Lung (tissue), 12 donors: ENCODE results near the gene GGA3. TPM values are rescaled to one million over a fixed set of nuclear protein-coding genes. Genes with fewer than 3 reads are reported as not detected.

Source experiments
- ATAC-seq: fragments of 200-7000 bp; cut with Tn5 transposase; one replicate; pipeline ENCODE4 v1.9.1; 2020; ENCODE audit warnings: moderate number of reproducible peaks; ENCODE audit not compliant: insufficient read depth, low FRiP score
- DNase-seq, 3 donors: peaks; one replicate each; pipeline ENCODE4 v3.0.0-alpha.2; 2013 to 2017
- H3K27ac ChIP-seq, 2 donors: one replicate each; pipeline ENCODE4 v1.5.1; 2013; ENCODE audit warnings: mild to moderate bottlenecking in 2 of 2, moderate library complexity in 2 of 2, control low read depth in 1 of 2, inconsistent platforms in 1 of 2, low read depth in 1 of 2, low read length in 1 of 2
- H3K27me3 ChIP-seq, 3 donors: one replicate each; pipeline ENCODE4 v1.5.1; 2013; ENCODE audit warnings: low read length in 2 of 3; ENCODE audit not compliant: control insufficient read depth in 3 of 3, insufficient read depth in 3 of 3
- H3K36me3 ChIP-seq, 4 donors: one replicate each; pipeline ENCODE4 v1.5.1; 2013; ENCODE audit warnings: low read length in 4 of 4, mild to moderate bottlenecking in 1 of 4, moderate library complexity in 1 of 4; ENCODE audit not compliant: control insufficient read depth in 4 of 4, insufficient read depth in 4 of 4
- H3K4me1 ChIP-seq, 5 donors: one replicate each; pipeline ENCODE4 v1.5.1; 2013; ENCODE audit warnings: low read length in 5 of 5, mild to moderate bottlenecking in 2 of 5, moderate library complexity in 1 of 5; ENCODE audit not compliant: control insufficient read depth in 5 of 5, insufficient read depth in 5 of 5
- H3K4me3 ChIP-seq: one replicate; pipeline ENCODE4 v1.5.1; 2013; ENCODE audit warnings: mild to moderate bottlenecking, control low read depth, moderate library complexity
- H3K9ac ChIP-seq, 2 donors: one replicate each; pipeline ENCODE4 v1.5.1; 2013; ENCODE audit warnings: low read length in 2 of 2, control low read depth in 1 of 2; ENCODE audit not compliant: insufficient read depth in 1 of 2
- H3K9me3 ChIP-seq, 4 donors: one replicate each; pipeline ENCODE4 v1.5.1; 2013; ENCODE audit warnings: low read length in 3 of 4, mild to moderate bottlenecking in 1 of 4, moderate library complexity in 1 of 4; ENCODE audit not compliant: control insufficient read depth in 4 of 4, insufficient read depth in 3 of 4
- WGBS, 2 donors: extraction: QIAGEN DNeasy Blood & Tissue Kit; methylation state at CpG; one replicate each; pipeline ENCODE4 v1.1.7; 2013; 5-methylcytosine and 5-hydroxymethylcytosine counted together
- polyA plus RNA-seq, 2 donors: library from polyadenylated mRNA; stranded (reverse); fragments of 200-250 nt; gene quantifications; one replicate each; pipeline ENCODE4 v1.2.1, GENCODE V29; 2013
- total RNA-seq, 2 donors: library from RNA; depleted of rRNA in 1 of 2; stranded (reverse); fragments of >200 nt in 1 of 2; gene quantifications; one replicate each; pipeline ENCODE4 v1.2.1, GENCODE V29; 2014 to 2021
- TF ChIP-seq, protein P1 (sequence below): IDR thresholded peaks from 2 replicates; pipeline ENCODE4 v1.5.1; 2012; ENCODE audit warnings: mild to moderate bottlenecking; ENCODE audit errors: control extremely low read depth, extremely low read depth
- donor health status: control.
- donor health status: control.
- donor health status: Bipolar disorder and iron deficiency.
- donor health status: healthy.
- donor health status: DM: yes; HTN: yes; CAD: no.

GGA3 gene
- total and polyA plus RNA-seq, 4 donors: 22.8 to 42.4 (median 31.1) TPM

- peaks cover 3 to 25% (median 5%) of the 10 kb centered on the region in 5 donors for H3K4me1 ChIP-seq
- no peak overlapping the region for H3K9ac ChIP-seq
- TF ChIP-seq, protein P1, sequence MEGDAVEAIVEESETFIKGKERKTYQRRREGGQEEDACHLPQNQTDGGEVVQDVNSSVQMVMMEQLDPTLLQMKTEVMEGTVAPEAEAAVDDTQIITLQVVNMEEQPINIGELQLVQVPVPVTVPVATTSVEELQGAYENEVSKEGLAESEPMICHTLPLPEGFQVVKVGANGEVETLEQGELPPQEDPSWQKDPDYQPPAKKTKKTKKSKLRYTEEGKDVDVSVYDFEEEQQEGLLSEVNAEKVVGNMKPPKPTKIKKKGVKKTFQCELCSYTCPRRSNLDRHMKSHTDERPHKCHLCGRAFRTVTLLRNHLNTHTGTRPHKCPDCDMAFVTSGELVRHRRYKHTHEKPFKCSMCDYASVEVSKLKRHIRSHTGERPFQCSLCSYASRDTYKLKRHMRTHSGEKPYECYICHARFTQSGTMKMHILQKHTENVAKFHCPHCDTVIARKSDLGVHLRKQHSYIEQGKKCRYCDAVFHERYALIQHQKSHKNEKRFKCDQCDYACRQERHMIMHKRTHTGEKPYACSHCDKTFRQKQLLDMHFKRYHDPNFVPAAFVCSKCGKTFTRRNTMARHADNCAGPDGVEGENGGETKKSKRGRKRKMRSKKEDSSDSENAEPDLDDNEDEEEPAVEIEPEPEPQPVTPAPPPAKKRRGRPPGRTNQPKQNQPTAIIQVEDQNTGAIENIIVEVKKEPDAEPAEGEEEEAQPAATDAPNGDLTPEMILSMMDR: no peak
- no peak overlapping the region for H3K4me3 ChIP-seq
- DNase-seq: no peak
- H3K36me3 ChIP-seq: peaks cover 7 to 29% (median 13%) of the 10 kb centered on the region in 4 donors
- H3K27ac ChIP-seq: peak overlapping the region in 1 of 2 donors; percentile 1
- 70 to 80% methylated on average over 13 of the region's 13 CpGs for WGBS, 2 donors
- no peaks in the 10 kb centered on the region for H3K27me3 ChIP-seq
- H3K9me3 ChIP-seq: no peaks in the 10 kb centered on the region
- ATAC-seq: no peak
Measured at GRCh38 chr17:75266316-75267152, 5.1 kb upstream of the GGA3 start.

DNA sequence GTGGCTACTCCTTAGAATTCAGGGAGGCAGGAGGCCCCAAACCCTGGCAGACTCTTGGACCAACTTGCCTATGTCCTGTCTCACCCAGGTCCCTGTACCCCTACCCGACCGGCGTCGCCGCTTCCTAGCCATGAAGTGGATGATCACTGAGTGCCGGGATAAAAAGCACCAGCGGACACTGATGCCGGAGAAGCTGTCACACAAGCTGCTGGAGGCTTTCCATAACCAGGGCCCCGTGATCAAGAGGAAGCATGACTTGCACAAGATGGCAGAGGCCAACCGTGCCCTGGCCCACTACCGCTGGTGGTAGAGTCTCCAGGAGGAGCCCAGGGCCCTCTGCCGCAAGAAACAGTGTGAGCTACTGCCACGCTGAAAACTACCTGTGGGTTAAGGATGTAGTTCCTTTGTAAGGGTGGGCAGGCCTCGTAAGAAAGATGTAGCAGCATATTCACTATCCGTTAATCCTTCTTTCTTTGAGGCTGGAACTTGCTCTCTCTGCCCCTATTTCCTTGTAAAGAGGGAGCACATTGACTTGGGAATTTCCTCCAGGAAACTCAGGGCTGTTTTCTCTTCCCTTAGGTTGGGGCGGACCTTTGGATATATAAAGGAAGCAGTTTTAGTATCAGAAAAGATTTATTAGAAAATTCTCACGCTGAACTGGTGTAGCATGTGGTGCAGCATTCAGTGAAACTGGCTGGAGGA lies 4.4 kb upstream of the GGA3 start:
- H3K36me3 ChIP-seq: peaks cover 7 to 29% (median 13%) of the 10 kb centered on the region in 4 donors
- WGBS, 2 donors: 59 to 84% methylated on average over 17 of the region's 17 CpGs

DNA sequence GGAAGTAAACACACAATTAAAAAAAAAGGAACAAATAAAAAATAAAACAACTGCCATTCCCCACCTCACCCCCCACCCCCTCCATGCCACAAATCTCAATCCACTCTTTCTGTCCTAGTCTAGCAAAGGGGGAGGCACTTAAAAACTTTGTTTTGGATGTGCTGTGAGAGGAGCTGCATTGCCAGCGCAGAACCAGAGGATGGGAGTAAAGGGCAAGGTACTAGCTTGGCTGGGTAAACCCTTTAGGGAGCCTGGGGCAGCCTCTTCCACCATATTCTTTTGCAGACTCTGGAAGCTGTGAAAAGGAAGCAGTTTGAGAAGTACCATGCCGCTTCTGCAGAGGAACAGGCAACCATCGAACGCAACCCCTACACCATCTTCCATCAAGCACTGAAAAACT lies 1.6 kb upstream of the GGA3 start:
- no peaks in the 10 kb centered on the region for H3K9me3 ChIP-seq
- peaks cover 7 to 29% (median 13%) of the 10 kb centered on the region in 4 donors for H3K36me3 ChIP-seq
- H3K27me3 ChIP-seq: no peaks in the 10 kb centered on the region
- DNase-seq: no peak
- ATAC-seq: no peak
- H3K4me3 ChIP-seq: no peak overlapping the region
- TF ChIP-seq, protein P1: no peak
- 95 to 96% methylated on average over 4 of the region's 4 CpGs for WGBS, 2 donors
- peaks cover 7 to 24% (median 15%) of the 10 kb centered on the region in 5 donors for H3K4me1 ChIP-seq
- peak overlapping the region in 1 of 2 donors; percentile 67 for H3K9ac ChIP-seq
- H3K27ac ChIP-seq: no peak overlapping the region

More for the DNA sequence above, 4.4 kb upstream of the GGA3 start:
- Histone ChIP-seq H3K27me3 (no peaks in the 10 kb centered on the region), H3K9ac (no peak overlapping the region), H3K27ac (no peak overlapping the region), H3K9me3 (no peaks in the 10 kb centered on the region), H3K4me1 (peaks cover 3 to 26% (median 5%) of the 10 kb centered on the region in 5 donors), H3K4me3 (no peak overlapping the region)
- ATAC-seq: no peak
- DNase-seq: no peak
- TF ChIP-seq, protein P1: no peak
